K562 (cell line): ENCODE data around the gene OR10P1.

Source experiments
- ARHGAP35 ChIP-seq: fragments of 450-650 bp; IDR thresholded peaks from 2 replicates; pipeline ENCODE4 v1.6.1; 2018; ENCODE audit not compliant: partially characterized antibody
- ARNT ChIP-seq, 2 experiments: fragments of 450-650 bp; IDR thresholded peaks; 2 replicates each; pipeline ENCODE4 v1.6.1; 2016; ENCODE audit warnings: mild to moderate bottlenecking in 1 of 2

DNA sequence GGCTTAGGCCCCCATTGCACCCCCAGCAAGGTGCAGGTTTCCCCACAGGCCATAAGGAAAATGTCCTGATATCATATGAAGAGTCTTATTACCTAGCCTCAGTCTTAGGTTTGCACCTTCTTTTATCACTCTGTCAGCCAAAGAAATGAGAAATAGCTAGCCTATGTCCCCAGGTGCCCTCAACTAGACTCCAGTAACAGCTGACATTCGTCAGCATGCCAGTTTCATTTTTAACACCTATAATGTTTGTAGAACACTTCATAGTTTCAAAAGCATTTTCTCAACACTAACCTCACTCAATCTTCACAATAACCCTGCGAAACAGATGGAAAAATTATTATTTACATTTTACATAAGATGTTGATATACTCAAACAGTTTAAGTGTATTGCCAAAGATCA, 24.0 kb upstream of the OR10P1 start:
- TF ChIP-seq ARHGAP35 (no peak), ARNT (IDR thresholded peaks at IDR 0.05) (no peak)
